ENCODE results near the gene SNX9. TPM values are rescaled to one million over a fixed set of nuclear protein-coding genes. Genes with fewer than 3 reads are reported as not detected.
A peak's percentile ranks its signal among the peaks of the same experiment; 100 is the strongest.
"Not testable (repeated sequence)": the region's sequence is repeated elsewhere in the genome, so short reads cannot be mapped to it uniquely, and the experiment has no call there.

Gene SNX9
- total RNA-seq, 1 experiment from 2014 or later = 51.4 TPM

DNA sequence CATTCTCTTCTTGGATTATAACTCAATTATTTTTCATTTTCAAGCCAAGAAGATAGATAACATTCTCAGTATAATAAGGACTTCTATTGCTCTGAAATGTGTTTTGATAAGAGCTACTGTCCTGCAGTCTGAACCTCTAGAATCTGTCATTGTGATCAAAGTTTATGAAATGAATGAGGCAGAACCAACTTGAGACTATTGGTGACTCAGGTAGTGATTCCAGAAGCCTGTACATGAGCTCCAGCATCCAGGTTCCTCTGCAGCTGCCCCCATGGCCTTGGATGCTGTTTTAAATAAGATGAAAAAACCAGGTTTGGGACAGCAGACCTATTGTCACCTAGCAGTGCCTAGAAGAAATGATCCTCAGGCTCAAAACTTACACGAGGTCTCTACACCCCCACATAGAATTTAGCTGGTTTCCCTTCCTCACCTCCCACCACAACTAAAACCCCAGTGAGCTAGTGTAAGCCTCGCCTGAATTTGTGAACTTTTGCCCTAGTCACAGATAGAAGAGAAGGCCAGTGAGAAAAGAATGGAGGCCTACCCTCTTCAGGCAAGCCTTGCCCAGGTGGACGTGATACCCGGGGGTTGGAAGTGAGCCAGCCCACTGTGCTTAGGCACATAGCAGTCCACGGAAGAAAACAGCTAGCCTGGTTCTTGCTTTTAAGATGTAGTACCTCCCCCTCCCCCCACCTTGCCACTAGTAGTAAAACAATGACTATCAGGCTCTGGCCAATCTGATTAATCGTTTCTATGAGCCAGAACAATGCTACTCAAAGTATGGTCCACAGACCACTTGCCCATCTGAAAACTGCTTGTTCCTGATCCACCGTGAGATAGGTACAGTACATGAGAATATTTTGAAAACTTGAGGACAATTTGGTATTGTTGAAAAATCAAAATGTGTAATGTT, 85.6 kb downstream of the SNX9 start:
- no peak for DNase-seq
- no peaks in the 10 kb centered on the region for H3K9me3 ChIP-seq
- no peak overlapping the region for H3K4me3 ChIP-seq
- H3K27me3 ChIP-seq = no peaks in the 10 kb centered on the region
- H3K36me3 ChIP-seq = peaks cover 78% of the 10 kb centered on the region

DNA sequence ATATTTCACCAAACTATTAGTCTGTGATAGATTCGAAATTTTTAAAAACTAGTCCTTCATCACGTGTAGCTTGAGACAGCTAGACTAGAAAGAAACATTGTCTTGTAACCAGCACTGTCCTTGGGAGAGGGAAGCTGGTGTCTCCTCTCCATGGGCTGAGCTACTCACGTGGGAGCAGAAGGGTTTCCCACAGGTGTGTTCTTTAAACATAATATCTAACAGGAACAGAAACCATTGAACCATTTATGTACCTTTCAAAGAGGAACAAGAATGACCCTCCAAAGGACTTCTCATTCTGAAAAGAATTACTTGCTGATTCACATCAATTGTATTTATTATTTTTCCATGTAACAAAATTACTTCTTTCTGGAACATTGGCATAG, 86.2 kb downstream of the SNX9 start:
- no peaks in the 10 kb centered on the region for H3K27me3 ChIP-seq
- H3K4me3 ChIP-seq = no peak overlapping the region
- H3K9me3 ChIP-seq = no peaks in the 10 kb centered on the region
- DNase-seq = no peak
- H3K36me3 ChIP-seq = peaks cover 80% of the 10 kb centered on the region

DNA sequence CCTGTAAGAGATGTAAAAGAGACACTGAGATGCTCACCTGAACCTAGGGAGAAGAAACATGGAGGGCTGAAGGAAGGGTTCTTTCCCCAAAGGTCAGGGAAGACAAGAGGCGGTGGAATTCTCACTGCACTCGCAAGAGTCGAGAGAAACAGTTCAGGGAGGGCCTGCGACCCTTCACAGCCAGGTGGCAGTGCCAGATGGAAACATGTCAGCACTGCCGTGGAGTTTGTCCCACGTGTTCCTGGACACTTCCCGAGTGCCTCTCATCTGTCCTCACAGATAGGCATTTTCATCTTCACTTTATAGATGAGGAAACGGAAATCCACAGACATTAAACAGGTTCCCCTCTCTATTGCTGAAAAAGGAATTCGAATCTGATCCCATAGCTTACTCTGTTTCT, 88.2 kb downstream of the SNX9 start:
- H3K36me3 ChIP-seq = peaks cover 82% of the 10 kb centered on the region
- DNase-seq = no peak
- H3K9me3 ChIP-seq = no peaks in the 10 kb centered on the region
- H3K27me3 ChIP-seq = no peaks in the 10 kb centered on the region
- H3K4me3 ChIP-seq = no peak overlapping the region

DNA sequence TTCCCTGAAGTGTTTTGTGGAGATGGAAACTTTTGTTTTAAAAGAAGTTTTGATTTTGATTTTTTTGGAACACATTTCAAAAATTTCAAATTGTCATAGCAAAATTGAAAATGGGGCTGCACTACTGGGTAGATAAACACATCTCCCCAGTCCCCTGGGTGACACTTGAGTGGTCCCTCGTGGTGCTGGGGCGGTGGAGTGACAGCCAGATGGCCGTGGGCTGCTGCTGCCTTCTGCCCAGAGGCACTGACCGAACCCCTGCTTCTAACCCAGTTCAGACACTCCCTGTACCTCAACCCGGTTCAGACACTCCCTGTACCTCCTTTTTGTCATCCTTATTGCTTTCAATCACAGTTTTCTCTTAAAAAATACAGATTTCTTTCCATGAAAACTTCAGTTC, 88.7 kb downstream of the SNX9 start:
- Histone ChIP-seq H3K27me3 (no peaks in the 10 kb centered on the region), H3K9me3 (no peaks in the 10 kb centered on the region), H3K36me3 (peaks cover 82% of the 10 kb centered on the region), H3K4me3 (no peak overlapping the region)
- DNase-seq = no peak

DNA sequence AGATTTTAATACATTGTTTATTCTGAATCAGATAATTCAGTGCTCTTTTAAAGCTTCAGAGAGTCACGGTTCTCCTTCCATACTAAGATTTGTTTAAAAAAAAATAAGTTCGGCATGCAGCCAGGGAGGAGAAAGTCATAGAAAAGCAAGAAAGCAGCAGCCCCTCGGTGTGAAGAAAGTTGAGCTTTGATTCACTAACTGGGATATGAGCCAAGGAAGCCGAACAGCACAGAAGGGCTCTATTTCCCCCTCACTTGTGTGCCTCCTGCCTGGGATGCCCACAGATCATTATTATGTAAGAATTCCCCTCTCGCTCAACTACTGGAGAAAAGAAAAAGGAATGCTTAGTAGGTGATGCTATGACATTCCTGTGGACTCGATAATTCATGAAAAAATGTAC, 89.3 kb downstream of the SNX9 start:
- Histone ChIP-seq H3K36me3 (peaks cover 82% of the 10 kb centered on the region), H3K27me3 (no peaks in the 10 kb centered on the region), H3K9me3 (no peaks in the 10 kb centered on the region), H3K4me3 (no peak overlapping the region)
- DNase-seq = peak; percentile 68

DNA sequence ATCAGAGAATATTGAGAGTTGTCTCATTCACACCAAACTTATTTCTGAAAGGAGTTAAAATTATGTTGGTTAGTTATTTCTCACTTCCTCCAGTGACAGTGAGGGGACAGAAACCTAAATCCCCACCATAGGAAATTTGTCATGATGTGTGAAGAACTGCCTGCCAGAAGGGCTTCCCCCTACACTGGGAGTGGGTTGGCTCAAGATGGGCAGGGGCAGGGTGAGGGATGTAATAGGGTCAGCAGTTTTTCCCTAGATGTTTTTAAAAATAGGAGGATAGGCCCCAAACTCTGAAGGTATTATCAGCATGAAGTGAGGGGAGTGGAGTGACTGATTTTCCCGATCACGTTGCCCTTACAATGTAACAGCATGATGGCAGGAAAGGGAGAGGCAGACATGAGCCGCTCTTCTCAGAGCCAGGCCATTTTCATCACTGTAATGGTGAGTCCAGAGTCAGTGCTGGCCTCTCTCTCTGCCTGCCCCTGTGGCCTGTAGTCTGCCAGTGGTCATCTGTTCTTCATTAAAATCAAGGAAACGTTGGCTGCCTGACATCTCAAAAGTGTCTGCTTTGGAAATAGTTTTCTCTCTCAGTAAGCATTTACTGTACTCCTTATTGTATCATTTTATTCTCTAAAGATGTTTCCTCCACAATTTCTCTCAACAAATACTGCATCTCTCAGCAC, 98.8 kb downstream of the SNX9 start:
- no peaks in the 10 kb centered on the region for H3K27me3 ChIP-seq
- no peak for DNase-seq
- H3K9me3 ChIP-seq = peaks cover 5% of the 10 kb centered on the region; the same call in 1 of the 2 replicates
- no peak overlapping the region for H3K4me3 ChIP-seq
- peaks cover 86% of the 10 kb centered on the region for H3K36me3 ChIP-seq

DNA sequence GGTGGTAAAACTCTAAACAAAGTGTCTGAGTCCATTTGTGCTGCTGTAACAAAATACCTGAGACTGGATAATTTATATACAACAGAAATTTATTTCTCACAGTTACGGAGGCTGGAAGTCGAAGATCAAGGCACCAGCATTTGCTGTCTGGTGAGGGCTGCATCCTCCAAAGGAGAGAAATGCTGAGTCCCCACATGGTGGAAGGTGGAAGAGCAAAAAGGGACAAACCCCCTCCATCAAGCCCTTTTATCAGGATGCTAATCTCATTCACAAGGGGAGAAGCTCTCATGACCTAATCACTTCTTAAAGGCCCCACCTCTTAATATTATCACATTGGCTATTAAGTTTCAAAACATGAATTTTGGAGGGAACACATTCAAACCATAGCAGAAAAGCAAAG, 102.7 kb downstream of the SNX9 start:
- H3K36me3 ChIP-seq = peaks cover 80% of the 10 kb centered on the region
- no peaks in the 10 kb centered on the region for H3K27me3 ChIP-seq
- H3K4me3 ChIP-seq = no peak overlapping the region
- no peaks in the 10 kb centered on the region for H3K9me3 ChIP-seq
- no peak for DNase-seq

DNA sequence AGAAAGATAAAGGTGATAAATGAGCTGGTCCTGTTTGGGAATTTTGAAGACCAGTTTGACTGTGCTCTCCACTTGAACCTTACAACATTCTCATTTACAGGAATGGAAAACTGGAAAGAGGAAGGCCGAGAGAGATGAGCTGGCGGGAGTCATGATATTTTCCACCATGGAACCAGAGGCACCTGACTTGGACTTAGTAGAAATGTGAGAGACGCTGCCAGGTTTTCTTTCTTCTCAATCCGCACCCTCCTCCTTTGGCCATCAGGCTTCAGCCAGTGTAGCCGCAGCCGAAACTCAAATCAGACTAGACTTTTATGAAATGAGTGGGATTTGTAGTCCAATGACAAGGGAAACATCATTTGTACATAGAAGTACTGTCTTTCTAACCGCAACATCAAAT, 104.0 kb downstream of the SNX9 start:
- Histone ChIP-seq H3K27me3 (no peaks in the 10 kb centered on the region), H3K4me3 (no peak overlapping the region), H3K36me3 (peaks cover 80% of the 10 kb centered on the region), H3K9me3 (no peaks in the 10 kb centered on the region)
- DNase-seq = no peak

DNA sequence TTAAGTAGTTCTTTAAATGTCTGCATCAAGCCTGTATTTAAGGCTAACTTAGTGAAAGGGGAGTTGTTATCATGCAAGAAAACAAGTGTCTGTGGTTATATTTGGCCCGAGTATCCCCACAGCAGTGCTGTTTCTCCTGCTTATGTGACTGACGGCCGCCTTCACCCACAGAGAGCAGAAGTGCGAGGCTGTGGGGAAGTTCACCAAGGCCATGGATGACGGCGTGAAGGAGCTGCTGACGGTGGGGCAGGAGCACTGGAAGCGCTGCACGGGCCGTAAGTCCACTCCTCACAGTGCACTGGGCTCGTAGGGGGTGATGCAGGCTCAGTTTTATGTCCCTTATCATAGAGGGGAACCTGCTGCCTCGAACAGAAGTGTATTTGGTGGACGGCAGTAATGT, 105.4 kb downstream of the SNX9 start:
- DNase-seq = no peak
- Histone ChIP-seq H3K9me3 (no peaks in the 10 kb centered on the region), H3K4me3 (no peak overlapping the region), H3K36me3 (peaks cover 80% of the 10 kb centered on the region), H3K27me3 (no peaks in the 10 kb centered on the region)

DNA sequence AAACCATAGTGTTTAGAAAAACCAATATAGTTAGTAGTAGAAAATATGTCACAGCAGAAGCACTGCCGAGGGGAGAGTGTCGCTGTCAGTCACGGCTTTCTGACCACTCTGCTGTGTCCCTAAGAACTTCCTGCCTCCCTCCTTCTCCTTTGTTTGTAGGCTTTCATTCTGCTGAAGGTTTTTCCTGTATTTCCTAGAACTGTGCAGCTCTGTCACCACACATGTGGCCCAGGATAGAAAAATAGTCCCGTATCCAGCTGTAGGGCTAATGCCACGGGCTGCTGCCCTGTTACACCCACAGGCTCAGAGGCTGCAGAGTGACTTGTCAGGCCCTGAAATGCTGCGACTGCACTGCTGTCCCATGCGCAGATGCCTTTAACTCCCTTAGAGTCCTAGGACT, 106.0 kb downstream of the SNX9 start:
- H3K27me3 ChIP-seq = no peaks in the 10 kb centered on the region
- DNase-seq = no peak
- peaks cover 80% of the 10 kb centered on the region for H3K36me3 ChIP-seq
- no peak overlapping the region for H3K4me3 ChIP-seq
- H3K9me3 ChIP-seq = no peaks in the 10 kb centered on the region

DNA sequence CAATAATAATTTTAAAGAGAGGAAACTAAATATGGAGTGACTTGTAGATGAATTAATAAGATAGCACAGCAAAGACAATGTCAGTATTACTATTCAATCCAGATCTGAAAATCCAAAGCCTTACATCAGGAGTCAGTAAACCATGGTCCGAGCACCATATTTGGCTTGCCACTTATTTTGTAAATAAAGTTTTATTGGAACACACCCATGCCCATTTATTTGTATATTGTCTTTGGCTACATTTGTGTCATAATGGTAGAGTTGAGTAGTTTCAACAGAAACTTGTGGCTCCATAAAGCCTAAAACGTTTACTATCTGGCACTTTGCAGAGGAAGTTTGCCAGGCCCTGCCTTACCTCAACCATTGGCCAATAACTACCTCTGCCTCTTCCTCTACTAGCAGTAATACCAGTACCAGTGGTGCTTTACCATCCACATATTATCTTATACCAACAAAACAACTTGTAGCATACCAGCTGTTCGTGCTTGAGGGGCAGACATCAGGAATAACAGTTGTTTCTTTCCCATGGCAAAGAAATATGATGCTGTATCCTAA, 106.8 kb downstream of the SNX9 start:
- H3K36me3 ChIP-seq = peaks cover 82% of the 10 kb centered on the region

DNA sequence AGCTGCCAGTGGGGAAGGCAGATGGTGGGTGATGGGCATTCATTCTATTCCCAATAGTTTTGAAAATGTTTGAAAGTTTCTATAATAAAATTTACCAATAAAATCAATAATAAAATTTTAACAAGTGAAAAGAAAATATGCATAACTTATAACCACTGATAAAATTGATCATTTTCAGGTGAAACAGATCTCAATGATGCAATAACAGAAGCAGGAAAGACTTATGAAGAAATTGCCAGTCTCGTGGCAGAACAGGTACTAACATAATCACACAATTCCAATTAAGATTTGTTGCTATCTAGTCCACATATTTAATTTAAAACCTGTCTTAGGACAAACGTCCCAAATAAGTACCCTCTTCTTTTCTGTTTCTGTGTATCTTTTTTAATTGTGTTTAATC, 112.7 kb downstream of the SNX9 start:
- H3K9me3 ChIP-seq = no peaks in the 10 kb centered on the region
- no peak for DNase-seq
- H3K27me3 ChIP-seq = no peaks in the 10 kb centered on the region
- H3K4me3 ChIP-seq = no peak overlapping the region
- H3K36me3 ChIP-seq = peaks cover 91% of the 10 kb centered on the region

More for the DNA sequence above, 106.8 kb downstream of the SNX9 start:
- DNase-seq = no peak
- Histone ChIP-seq H3K9me3 (no peaks in the 10 kb centered on the region), H3K4me3 (no peak overlapping the region), H3K27me3 (no peaks in the 10 kb centered on the region)

DNA sequence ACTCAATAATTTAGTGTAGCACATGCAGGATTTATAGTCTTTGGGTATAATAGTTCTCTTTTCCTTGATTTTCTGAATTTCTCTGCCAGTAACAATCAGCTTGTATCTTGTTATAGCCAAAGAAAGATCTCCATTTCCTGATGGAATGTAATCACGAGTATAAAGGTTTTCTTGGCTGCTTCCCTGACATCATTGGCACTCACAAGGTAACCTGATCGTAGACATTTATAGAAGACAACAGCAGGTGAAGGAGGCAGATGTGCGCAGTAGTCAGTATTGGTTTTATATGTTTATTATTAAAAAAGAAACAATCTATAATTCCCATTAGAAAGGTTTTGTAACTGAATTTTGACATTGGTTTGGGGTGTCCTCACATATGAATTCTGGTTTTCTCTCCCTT, 114.3 kb downstream of the SNX9 start:
- H3K4me3 ChIP-seq = no peak overlapping the region
- H3K36me3 ChIP-seq = peaks cover 89% of the 10 kb centered on the region
- H3K9me3 ChIP-seq = no peaks in the 10 kb centered on the region
- no peaks in the 10 kb centered on the region for H3K27me3 ChIP-seq
- no peak for DNase-seq

DNA sequence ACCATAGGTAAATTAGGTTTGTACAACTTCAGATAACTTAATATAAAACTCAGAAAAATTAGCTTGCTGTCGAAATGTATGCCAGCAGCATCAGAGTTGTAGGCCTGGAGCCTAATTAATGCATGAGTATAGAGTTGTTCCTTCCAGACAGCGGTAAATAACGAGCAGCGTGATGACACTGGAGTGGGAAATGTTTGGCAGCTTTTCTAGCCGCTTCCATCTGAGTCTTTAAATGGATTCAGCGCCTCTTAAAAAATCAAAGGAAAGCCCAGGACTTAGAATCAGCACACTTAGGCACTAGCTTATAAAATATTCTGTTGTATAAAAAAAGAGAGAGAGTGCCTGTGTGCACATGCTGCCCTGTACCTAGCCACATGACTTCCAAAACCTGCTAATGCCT, 114.9 kb downstream of the SNX9 start:
- H3K9me3 ChIP-seq = no peaks in the 10 kb centered on the region
- H3K4me3 ChIP-seq = no peak overlapping the region
- no peak for DNase-seq
- H3K36me3 ChIP-seq = peaks cover 92% of the 10 kb centered on the region
- H3K27me3 ChIP-seq = no peaks in the 10 kb centered on the region

DNA sequence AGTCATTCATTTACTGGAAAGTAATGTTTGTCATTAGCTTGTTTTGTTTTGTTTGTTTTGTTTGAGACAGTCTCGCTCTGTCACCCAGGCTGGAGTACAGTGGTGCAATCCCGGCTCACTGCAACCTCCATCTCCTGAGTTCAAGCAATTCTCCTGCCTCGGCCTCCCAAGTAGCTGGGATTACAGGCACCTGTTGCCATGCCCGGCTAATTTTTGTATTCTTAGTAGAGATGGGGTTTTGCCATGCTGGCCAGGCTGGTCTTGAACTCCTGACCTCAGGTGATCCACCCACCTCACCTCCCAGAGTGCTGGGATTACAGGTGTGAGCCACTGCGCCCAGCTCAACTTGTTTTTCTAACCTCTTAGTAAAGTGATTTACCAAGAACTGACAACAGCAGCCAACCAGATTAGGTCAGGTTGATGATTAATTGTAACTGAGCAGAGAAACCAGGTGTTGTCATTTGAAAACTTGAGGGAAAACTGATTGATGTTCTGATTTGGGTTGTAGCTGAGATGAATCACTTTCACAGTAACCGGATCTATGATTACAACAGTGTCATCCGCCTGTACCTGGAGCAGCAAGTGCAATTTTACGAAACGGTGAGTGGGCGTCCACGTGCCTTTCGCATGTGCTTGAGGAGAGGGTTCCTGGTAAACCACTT, 117.5 kb downstream of the SNX9 start:
- not testable (repeated sequence) for H3K9me3 ChIP-seq, H3K4me3 ChIP-seq, H3K27me3 ChIP-seq, DNase-seq
- peaks cover 93% of the 10 kb centered on the region for H3K36me3 ChIP-seq

DNA sequence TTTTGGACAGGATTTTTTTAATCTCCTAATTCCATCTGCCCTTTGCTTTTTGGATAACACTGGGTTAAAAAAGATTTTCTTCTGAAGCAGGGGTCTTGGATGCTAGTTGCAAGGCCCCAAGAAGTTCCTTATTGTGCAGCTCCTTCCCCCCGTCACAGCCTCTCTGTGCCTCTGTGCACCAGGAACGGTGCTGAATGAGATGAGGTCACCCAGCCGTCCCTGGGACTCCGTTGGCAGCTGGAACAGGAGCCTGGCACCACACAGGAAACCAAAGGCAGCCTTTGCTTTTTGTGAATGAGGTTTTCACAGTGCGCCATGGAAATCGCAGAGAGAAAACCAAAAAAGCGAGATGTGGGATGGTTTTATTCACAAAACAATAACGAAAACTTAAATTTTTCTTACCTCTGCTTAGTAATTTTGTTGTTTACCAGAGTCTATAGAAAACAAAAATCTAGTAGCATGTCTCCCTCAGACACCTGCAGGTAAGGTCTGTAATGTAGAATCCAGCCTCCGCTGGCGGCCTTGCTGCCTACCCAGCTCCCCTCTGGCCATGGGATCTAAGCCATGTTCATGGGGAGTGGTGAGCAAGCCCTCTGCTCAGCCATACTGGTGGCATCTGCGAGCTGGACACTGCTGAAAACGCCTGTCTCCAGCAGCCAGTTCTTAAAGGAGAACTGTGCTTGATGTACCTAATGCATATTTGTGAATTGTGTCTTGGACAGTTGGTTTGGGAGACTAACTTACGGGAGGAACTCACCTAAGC, 118.2 kb downstream of the SNX9 start:
- no peak for DNase-seq
- H3K36me3 ChIP-seq = peaks cover 93% of the 10 kb centered on the region
- no peaks in the 10 kb centered on the region for H3K27me3 ChIP-seq
- no peaks in the 10 kb centered on the region for H3K9me3 ChIP-seq
- H3K4me3 ChIP-seq = no peak overlapping the region
